Measurements from ENCODE around the gene PAK2. TPM values are rescaled to one million over a fixed set of nuclear protein-coding genes. Genes with fewer than 3 reads are reported as not detected.

Gene PAK2
- total and polyA plus RNA-seq, 2 of the 4 experiments (the other 2 are of a cell fraction) = 31.8 to 36.0 TPM

GRCh38 chr3:196788528-196788927 is 48.9 kb downstream of the PAK2 start:
- Histone ChIP-seq H4K5ac (ENCODE audit: low read depth, low read length) (no peak overlapping the region), H3K9ac (ENCODE audit: low read depth, low read length) (no peak overlapping the region), H4K8ac (ENCODE audit: low read depth in 2 of 2, low read length in 2 of 2) (no peak overlapping the region), H2AFZ (replicated peaks; ENCODE audit: low read length, poor library complexity) (no peak overlapping the region), H2BK20ac (ENCODE audit: low read depth, low read length) (no peak overlapping the region), H3K4me2 (ENCODE audit: low read depth, low read length) (no peak overlapping the region), H3K56ac (ENCODE audit: extremely low read depth, insufficient read depth, low read length) (no peak overlapping the region), H2AK9ac (replicated peaks; ENCODE audit: low read depth, low read length, poor library complexity) (no peak overlapping the region), H3K18ac (ENCODE audit: low read depth, low read length) (no peak overlapping the region), H3K27ac (ENCODE audit: insufficient read depth, low read length) (no peak overlapping the region), H3K4ac (ENCODE audit: low read depth, low read length) (no peak overlapping the region), H4K91ac (ENCODE audit: insufficient read depth, low read depth, low read length) (no peak overlapping the region), H3K9me1 (ENCODE audit: insufficient read depth, low read length) (peaks cover 13% of the 10 kb centered on the region), H3K23ac (ENCODE audit: low read depth, low read length) (no peak overlapping the region), H2BK5ac (ENCODE audit: low read depth, low read length, poor library complexity, severe bottlenecking) (no peak overlapping the region), H3K4me3 (ENCODE audit: insufficient read depth, low read depth, low read length) (no peak overlapping the region), H2AK5ac (ENCODE audit: low read depth, low read length) (0 out of 2 replicates have a peak overlapping the region, but pooled peaks have one; percentile 2), H3K9me3 (ENCODE audit: control insufficient read depth, insufficient read depth, low read length) (no peaks in the 10 kb centered on the region), H2BK15ac (ENCODE audit: low read depth, low read length) (no peak overlapping the region), H2BK120ac (ENCODE audit: low read depth, low read length) (no peak overlapping the region), H3K79me1 (ENCODE audit: low read depth in 1 of 2, low read length in 2 of 2) (peaks cover 25 to 60% of the 10 kb centered on the region in 2 experiments), H3K36me3 (ENCODE audit: control insufficient read depth, insufficient read depth, low read length) (peaks cover 3% of the 10 kb centered on the region; the same call in 1 of the 2 replicates), H4K20me1 (ENCODE audit: insufficient read depth, low read length) (peaks cover 47% of the 10 kb centered on the region), H3K4me1 (ENCODE audit: control insufficient read depth, insufficient read depth, low read length) (peaks cover 15% of the 10 kb centered on the region), H3K14ac (replicated peaks; ENCODE audit: low read depth, low read length) (no peak overlapping the region), H3K27me3 (ENCODE audit: control insufficient read depth, insufficient read depth, low read length) (no peaks in the 10 kb centered on the region)
- DNase-seq (peak; percentile 23), ATAC-seq (ENCODE audit: low read depth) (no peak)
- TF ChIP-seq FOS (IDR thresholded peaks at IDR 0.05; ENCODE audit: low read depth, low read length) (no peak), MAZ (IDR thresholded peaks at IDR 0.05; ENCODE audit: borderline replicate concordance, low read depth, low read length) (no peak), MAFK (IDR thresholded peaks at IDR 0.05; ENCODE audit: low read depth, low read length) (no peak), CTCF (conservative IDR thresholded peaks at IDR 0.05; ENCODE audit: low read depth, low read length) (no peak), MXI1 (IDR thresholded peaks at IDR 0.05; ENCODE audit: borderline replicate concordance, low read depth, low read length) (no peak), CHD1 (IDR thresholded peaks at IDR 0.05; ENCODE audit: low read depth, low read length) (no peak), POLR2A (IDR thresholded peaks at IDR 0.05; ENCODE audit: low read depth, low read length) (no peak), RFX5 (IDR thresholded peaks at IDR 0.05; ENCODE audit: low read depth, low read length) (no peak), NFE2L2 (IDR thresholded peaks at IDR 0.05; ENCODE audit: low read depth, low read length) (no peak), CEBPB (IDR thresholded peaks at IDR 0.05; ENCODE audit: low read depth, low read length) (no peak), RCOR1 (IDR thresholded peaks at IDR 0.05; ENCODE audit: insufficient replicate concordance, low read length) (no peak), SMC3 (IDR thresholded peaks at IDR 0.05; ENCODE audit: low read depth, low read length) (no peak), RAD21 (IDR thresholded peaks at IDR 0.05; ENCODE audit: low read length) (no peak), BHLHE40 (IDR thresholded peaks at IDR 0.05; ENCODE audit: low read depth, low read length) (no peak)
- TF ChIP-seq, protein P1, sequence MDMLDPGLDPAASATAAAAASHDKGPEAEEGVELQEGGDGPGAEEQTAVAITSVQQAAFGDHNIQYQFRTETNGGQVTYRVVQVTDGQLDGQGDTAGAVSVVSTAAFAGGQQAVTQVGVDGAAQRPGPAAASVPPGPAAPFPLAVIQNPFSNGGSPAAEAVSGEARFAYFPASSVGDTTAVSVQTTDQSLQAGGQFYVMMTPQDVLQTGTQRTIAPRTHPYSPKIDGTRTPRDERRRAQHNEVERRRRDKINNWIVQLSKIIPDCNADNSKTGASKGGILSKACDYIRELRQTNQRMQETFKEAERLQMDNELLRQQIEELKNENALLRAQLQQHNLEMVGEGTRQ (IDR thresholded peaks at IDR 0.05; ENCODE audit: low read depth, low read length) = no peak
- TF ChIP-seq, protein P2, sequence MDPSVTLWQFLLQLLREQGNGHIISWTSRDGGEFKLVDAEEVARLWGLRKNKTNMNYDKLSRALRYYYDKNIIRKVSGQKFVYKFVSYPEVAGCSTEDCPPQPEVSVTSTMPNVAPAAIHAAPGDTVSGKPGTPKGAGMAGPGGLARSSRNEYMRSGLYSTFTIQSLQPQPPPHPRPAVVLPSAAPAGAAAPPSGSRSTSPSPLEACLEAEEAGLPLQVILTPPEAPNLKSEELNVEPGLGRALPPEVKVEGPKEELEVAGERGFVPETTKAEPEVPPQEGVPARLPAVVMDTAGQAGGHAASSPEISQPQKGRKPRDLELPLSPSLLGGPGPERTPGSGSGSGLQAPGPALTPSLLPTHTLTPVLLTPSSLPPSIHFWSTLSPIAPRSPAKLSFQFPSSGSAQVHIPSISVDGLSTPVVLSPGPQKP (IDR thresholded peaks at IDR 0.05; ENCODE audit: borderline replicate concordance, low read depth, low read length) = no peak
- POLR2A ChIA-PET (ENCODE audit: unreplicated experiment) = no interaction called here
- CTCF ChIA-PET = no interaction called here
- intact Hi-C loops (cut with micrococcal nuclease) = no loop called here
- in situ Hi-C loops (cut with MboI; ENCODE audit: low sequenced_read_pairs) = no loop called here
- WGBS, 2 experiments (ENCODE audit: extremely low coverage in 2 of 2, insufficient read length in 1 of 2) = 86% methylated on average over 4 of the region's 5 CpGs; no CpG with 5 or more reads in 1 of the 2 experiments
- dilution Hi-C loops (cut with HindIII; ENCODE audit: low sequenced_read_pairs, unreplicated experiment) = no loop called here
- no TSS peak for BruUV-seq (replicated peaks)
